Cardiac muscle cell (in vitro differentiated cells and primary cell): ENCODE measurements around the gene MAST4. TPM values are rescaled to one million over a fixed set of nuclear protein-coding genes. Genes with fewer than 3 reads are reported as not detected.

ENCODE experiments used
- DNase-seq, 2 donors: peaks; one replicate each; pipeline versions ENCODE4 v3.0.0 to v3.0.0-alpha.2; 2010 to 2017; ENCODE audit warnings: low read depth in 1 of 2, low spot score in 1 of 2
- H3K27ac ChIP-seq: fragments of 200-600 bp; sonication (generic); 2 replicates; pipeline ENCODE4 v1.5.1; 2016
- H3K27me3 ChIP-seq: fragments of 200-600 bp; sonication (generic); 2 replicates; pipeline ENCODE4 v1.6.0; 2016; ENCODE audit warnings: control low read depth
- H3K36me3 ChIP-seq: fragments of 200-600 bp; sonication (generic); 2 replicates; pipeline ENCODE4 v1.5.1; 2016; ENCODE audit warnings: control low read depth
- H3K4me1 ChIP-seq: fragments of 200-600 bp; sonication (generic); 2 replicates; pipeline ENCODE4 v1.8.1; 2017; ENCODE audit warnings: low read depth, mild to moderate bottlenecking, mixed run types
- H3K4me3 ChIP-seq: fragments of 200-600 bp; sonication (generic); 2 replicates; pipeline ENCODE4 v1.5.1; 2016; ENCODE audit warnings: mild to moderate bottlenecking
- H3K9me3 ChIP-seq: fragments of 200-600 bp; sonication (generic); 2 replicates; pipeline ENCODE4 v1.5.1; 2017; ENCODE audit warnings: low read depth, mild to moderate bottlenecking, control low read depth
- polyA plus RNA-seq: library from polyadenylated mRNA; unstranded; fragments of >200 nt; fragmentation: Nextera tagmentation; extraction: Ambion mirVana; gene quantifications from 2 replicates; pipeline ENCODE4 v1.2.1, GENCODE V29; 2016
- total RNA-seq: library from RNA; depleted of rRNA; stranded (reverse); fragments of >200 nt; gene quantifications from 2 replicates; pipeline ENCODE4 v1.2.3, GENCODE V29; 2016
- TF ChIP-seq, protein P1 (sequence below): IDR thresholded peaks from 2 replicates; pipeline ENCODE4 v1.5.1; 2012; ENCODE audit warnings: low read depth, mild to moderate bottlenecking, low read length

The MAST4 gene
- total and polyA plus RNA-seq, 2 experiments from 2014 or later = 33.1 to 58.0 TPM

DNA sequence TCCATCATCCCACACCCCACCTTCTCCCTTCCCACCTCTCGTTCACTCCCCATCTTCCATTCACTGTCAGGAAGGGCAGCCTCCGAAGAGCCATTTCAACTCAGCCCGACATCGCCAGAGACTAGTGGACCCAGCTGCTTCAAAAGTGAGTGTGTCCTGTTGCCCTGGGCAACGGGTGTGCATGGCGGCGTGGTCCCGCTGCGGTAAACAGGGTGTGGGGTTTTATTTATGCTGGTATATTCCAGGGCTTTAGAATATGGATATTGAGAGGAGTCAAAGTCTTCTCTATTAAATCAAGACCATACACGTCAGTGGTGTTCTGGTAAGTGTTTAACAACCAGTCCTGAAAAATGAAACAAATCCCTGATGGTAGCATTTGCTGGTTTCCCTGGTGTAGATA is 274.5 kb downstream of the MAST4 start:
- Histone ChIP-seq H3K4me1 (peaks cover 16% of the 10 kb centered on the region), H3K27ac (no peak overlapping the region), H3K36me3 (no peaks in the 10 kb centered on the region), H3K4me3 (no peak overlapping the region), H3K9me3 (no peaks in the 10 kb centered on the region), H3K27me3 (no peaks in the 10 kb centered on the region)
- DNase-seq = no peak
- TF ChIP-seq, protein P1, sequence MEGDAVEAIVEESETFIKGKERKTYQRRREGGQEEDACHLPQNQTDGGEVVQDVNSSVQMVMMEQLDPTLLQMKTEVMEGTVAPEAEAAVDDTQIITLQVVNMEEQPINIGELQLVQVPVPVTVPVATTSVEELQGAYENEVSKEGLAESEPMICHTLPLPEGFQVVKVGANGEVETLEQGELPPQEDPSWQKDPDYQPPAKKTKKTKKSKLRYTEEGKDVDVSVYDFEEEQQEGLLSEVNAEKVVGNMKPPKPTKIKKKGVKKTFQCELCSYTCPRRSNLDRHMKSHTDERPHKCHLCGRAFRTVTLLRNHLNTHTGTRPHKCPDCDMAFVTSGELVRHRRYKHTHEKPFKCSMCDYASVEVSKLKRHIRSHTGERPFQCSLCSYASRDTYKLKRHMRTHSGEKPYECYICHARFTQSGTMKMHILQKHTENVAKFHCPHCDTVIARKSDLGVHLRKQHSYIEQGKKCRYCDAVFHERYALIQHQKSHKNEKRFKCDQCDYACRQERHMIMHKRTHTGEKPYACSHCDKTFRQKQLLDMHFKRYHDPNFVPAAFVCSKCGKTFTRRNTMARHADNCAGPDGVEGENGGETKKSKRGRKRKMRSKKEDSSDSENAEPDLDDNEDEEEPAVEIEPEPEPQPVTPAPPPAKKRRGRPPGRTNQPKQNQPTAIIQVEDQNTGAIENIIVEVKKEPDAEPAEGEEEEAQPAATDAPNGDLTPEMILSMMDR = no peak

DNA sequence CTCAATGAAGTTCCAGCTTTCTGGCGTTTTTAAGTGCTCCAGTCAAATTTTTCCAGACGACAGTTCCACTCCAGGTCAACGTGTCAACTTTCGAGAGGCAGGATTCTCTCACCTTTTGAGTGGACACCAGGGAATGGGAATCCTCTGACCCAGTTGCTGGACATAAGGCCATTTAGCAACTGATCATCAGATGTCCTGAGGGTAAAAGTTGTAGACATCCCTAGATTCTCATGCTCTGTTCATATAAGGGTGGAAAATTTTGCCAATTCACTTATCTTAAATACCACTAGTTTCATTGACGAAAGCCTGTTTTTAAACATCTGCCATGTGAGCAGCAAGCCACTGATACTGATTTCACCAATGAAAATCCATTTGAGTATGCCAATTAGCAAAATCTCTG is 275.5 kb downstream of the MAST4 start:
- Histone ChIP-seq H3K4me3 (no peak overlapping the region), H3K4me1 (peaks cover 16% of the 10 kb centered on the region), H3K27ac (no peak overlapping the region), H3K9me3 (no peaks in the 10 kb centered on the region), H3K36me3 (no peaks in the 10 kb centered on the region), H3K27me3 (no peaks in the 10 kb centered on the region)
- TF ChIP-seq, protein P1 = no peak
- no peak for DNase-seq

DNA sequence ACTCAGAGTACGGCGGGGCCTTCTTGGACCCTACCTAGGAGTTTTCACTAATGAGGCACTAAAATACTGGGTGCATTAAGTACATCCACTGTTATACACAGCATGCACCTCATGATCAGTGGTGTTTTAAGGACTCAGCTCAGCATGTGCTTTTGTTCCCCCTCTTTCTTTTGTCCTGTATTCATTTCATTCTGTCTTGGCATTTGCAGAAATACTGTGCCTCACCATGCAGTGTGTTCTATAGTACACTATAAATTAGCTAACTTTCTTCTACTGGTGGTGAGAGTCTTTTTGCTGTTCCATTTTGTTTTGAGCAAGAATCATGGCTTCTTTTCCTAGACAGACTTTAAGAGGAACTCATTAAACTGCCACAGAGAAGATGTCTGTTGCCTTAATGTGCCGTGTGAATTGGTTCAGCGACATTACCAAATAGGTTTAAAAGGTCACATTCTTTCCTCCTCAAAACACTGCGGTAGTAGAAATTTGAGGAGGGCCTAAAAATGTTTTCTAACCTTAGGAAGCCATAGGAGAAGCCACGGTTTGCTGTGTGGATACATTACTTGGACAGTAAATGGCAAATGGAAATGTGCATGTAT is 276.6 kb downstream of the MAST4 start:
- Histone ChIP-seq H3K4me1 (peaks cover 11% of the 10 kb centered on the region), H3K27ac (no peak overlapping the region), H3K4me3 (no peak overlapping the region), H3K36me3 (no peaks in the 10 kb centered on the region), H3K27me3 (no peaks in the 10 kb centered on the region), H3K9me3 (no peaks in the 10 kb centered on the region)
- TF ChIP-seq, protein P1 = no peak
- no peak for DNase-seq

DNA sequence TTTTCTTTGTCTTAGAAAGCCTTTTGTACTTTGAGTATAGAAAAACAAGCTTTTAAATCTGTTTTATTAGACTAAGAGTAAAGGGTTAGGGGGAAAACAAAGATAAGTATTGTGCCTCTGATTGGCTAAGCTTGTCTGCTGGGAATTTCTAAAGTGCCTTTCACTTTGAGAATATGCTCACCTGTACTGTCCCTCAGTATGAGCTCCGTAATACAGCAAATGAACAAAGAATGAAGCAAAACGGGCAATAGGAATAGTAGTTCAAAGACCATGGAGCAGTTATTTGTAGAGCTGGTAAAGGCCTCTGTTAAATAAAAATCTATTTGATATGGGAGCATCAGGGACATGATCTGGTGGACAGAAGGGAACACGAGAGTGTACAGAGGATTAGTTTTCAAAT is 277.8 kb downstream of the MAST4 start:
- H3K27ac ChIP-seq = no peak overlapping the region
- no peaks in the 10 kb centered on the region for H3K9me3 ChIP-seq
- TF ChIP-seq, protein P1 = no peak
- DNase-seq = no peak
- no peak overlapping the region for H3K4me3 ChIP-seq
- H3K36me3 ChIP-seq = no peaks in the 10 kb centered on the region
- H3K4me1 ChIP-seq = peaks cover 7% of the 10 kb centered on the region
- no peaks in the 10 kb centered on the region for H3K27me3 ChIP-seq

DNA sequence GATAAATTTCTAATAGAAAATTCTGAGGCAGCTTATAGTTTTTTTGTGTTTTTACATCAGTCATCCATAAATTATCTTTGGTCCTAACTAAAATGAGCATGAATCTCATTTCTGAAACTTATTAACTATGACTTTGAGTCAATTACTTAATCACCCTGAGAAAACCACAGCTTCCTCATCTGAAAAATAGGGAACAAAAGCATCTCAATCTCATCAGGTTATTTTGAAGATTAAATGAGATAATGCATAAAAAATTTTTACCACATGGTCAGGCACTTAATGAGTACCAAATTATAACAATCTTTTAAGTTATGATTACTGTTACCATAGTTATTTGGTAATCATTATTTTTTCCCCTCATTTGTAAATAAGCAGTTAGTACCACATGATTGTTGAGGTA is 279.1 kb downstream of the MAST4 start:
- Histone ChIP-seq H3K36me3 (no peaks in the 10 kb centered on the region), H3K9me3 (no peaks in the 10 kb centered on the region), H3K4me3 (no peak overlapping the region), H3K27ac (no peak overlapping the region), H3K4me1 (no peaks in the 10 kb centered on the region), H3K27me3 (no peaks in the 10 kb centered on the region)
- no peak for DNase-seq
- TF ChIP-seq, protein P1 = no peak

DNA sequence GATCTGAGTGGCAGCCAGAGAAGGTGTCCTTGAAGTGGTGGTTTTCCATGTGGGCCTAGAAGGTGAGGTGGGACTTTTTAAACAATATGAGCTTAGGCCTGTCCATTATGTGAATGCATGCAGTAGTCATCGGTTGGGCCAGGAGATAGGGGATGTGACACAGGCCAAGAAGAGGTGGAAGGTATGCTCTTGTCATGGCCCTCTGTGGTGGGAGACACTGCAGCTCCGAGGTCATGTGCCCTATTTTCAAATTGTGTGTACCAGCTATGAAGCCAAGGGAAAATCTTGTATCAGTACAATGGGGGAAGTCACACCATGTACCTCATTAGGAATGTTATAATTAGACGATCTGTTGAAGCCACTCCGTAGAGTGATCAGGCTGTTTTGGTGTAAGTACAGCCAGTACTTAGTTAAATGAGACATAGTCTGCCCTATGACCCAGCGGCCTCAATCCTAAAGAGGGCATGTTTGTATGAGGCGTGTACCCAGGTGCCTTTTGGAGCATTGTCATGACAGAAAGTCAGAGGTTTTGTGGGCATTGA is 280.1 kb downstream of the MAST4 start:
- Histone ChIP-seq H3K27me3 (no peaks in the 10 kb centered on the region), H3K4me1 (no peaks in the 10 kb centered on the region), H3K4me3 (no peak overlapping the region), H3K36me3 (no peaks in the 10 kb centered on the region), H3K27ac (no peak overlapping the region), H3K9me3 (no peaks in the 10 kb centered on the region)
- no peak for DNase-seq
- TF ChIP-seq, protein P1 = no peak
